ENCODE results near the gene MTHFD1L. TPM values are rescaled to one million over a fixed set of nuclear protein-coding genes. Genes with fewer than 3 reads are reported as not detected.

The MTHFD1L gene
- total and polyA plus RNA-seq, 9 of the 15 experiments (the other 6 are each of a cell fraction or from before 2014, with no cell fraction given): 20.9 to 128 (median 61.0) TPM

DNA sequence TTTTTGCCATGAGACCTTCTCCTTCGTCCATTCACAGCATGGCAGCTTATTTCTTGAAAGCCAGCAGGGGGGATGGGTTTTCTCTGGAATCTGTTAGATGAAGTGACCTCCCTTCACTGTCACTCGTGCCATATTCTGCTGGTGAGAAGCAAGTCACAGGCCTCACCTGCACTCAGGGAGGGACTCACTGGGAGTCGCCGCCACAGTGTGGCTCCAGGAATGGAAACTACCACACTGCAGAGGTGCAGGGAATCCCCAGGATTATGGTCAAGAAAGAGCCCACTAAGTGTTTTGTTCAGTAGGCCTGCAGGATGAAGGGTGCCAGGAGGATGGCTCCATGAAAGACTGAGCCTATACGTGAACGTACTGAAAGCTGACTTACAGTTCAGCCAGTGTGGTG lies 213.2 kb downstream of the MTHFD1L start (continued):
- TF ChIP-seq ZBTB40 (IDR thresholded peaks at IDR 0.05) (no peak), ZBTB40 (CRISPR knock-in tag; IDR thresholded peaks at IDR 0.05) (no peak), KLF10 (CRISPR knock-in tag; IDR thresholded peaks at IDR 0.05) (no peak)
- TF ChIP-seq, protein P1, sequence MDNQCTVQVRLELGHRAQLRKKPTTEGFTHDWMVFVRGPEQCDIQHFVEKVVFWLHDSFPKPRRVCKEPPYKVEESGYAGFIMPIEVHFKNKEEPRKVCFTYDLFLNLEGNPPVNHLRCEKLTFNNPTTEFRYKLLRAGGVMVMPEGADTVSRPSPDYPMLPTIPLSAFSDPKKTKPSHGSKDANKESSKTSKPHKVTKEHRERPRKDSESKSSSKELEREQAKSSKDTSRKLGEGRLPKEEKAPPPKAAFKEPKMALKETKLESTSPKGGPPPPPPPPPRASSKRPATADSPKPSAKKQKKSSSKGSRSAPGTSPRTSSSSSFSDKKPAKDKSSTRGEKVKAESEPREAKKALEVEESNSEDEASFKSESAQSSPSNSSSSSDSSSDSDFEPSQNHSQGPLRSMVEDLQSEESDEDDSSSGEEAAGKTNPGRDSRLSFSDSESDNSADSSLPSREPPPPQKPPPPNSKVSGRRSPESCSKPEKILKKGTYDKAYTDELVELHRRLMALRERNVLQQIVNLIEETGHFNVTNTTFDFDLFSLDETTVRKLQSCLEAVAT (IDR thresholded peaks at IDR 0.05): no peak

All from K562 (cell line).